NK-92 (cell line): Measurements from ENCODE around the gene TFEB.
"Not testable (repeated sequence)": the region's sequence is repeated elsewhere in the genome, so short reads cannot be mapped to it uniquely, and the experiment has no call there.

ENCODE experiments used
- DNase-seq: peaks from one replicate; lab custom pipeline; 2025; ENCODE audit not compliant: unreplicated experiment; lab: John Stamatoyannopoulos, UW

Gene TFEB

GRCh38 chr6:41766043-41766664 lies 30.7 kb upstream of the TFEB start:
- not testable (repeated sequence) for DNase-seq

- no peak for DNase-seq
These were observed 28.1 kb upstream of the TFEB start for GRCh38 chr6:41763470-41763869.

- DNase-seq: no peak
These were observed 24.6 kb upstream of the TFEB start for GRCh38 chr6:41759905-41760579.

- DNase-seq: no peak
These were observed 23.9 kb upstream of the TFEB start for GRCh38 chr6:41759106-41759904.

DNA sequence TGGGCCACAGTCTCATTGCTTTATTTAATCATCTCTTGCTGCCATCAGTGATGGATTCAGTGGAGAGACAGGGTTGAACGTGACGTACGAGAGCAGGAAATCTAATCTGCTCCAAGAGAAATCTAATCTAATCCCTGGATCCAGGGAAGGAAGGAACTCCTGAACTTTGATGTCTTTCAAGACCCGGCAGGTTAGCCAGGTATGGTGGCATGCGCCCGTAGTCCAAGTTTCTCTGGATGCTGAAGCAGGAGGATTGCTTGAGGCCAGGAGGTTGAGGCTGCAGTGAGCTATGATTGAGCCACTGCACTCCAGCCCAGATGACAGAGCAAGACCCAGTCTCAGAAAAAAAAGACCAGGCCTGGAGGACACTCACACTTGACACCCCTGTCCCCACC lies 23.2 kb upstream of the TFEB start:
- no peak for DNase-seq

DNA sequence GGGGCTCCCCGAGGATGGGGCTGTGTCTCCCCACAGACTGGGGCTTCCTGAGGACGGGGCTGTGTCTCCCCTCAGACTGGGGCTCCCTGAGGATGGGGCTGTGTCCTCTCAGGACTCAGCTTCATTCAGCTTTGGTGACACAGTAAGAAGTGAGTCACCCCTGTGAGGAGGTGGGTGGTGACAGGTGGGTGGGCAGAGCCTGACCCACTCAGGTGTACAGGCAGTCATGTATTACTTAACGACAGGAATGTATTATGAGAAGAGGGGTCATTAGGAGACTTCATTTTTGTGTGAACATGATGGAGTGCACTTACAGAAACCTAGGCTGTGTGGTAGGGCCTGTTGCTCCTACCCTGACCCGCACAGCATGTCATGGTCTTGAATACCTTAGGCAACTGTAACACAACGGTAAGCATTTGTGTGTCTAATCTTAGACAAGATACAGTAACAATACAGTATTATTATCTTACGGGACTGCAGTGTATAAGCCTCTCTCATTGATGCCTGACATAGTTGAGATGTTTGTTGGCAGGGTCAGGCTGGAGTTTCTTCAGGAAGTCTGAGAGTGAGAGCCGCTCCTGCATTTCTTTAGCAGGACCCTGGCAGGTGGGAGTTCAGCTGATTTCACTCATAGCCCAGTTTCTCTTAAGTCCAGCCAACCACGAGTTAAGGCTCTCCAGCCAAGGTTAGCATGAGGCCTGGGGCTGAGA lies 22.7 kb upstream of the TFEB start:
- DNase-seq: no peak

- DNase-seq: no peak
These were observed 21.9 kb upstream of the TFEB start for GRCh38 chr6:41757271-41757670.

DNA sequence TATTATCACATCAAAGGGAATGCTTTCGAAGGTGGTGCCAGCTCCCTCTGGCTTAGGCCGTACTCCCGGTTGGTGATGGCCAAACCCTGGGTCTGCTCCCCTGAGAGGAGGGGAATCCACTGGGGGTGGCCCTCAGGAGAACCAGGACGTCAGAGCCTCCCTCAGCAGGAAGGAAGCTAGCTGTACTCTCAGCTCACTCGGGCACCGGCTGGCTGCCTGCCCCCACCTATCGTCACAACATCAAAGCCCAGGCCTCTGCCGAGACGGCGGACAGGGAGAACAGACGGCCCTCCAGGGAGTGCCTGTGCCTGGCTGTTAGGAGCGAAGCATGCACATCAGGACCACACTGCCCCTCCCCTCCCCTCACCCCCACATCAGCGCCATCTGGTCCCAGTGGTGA lies 20.9 kb upstream of the TFEB start:
- DNase-seq: no peak

DNA sequence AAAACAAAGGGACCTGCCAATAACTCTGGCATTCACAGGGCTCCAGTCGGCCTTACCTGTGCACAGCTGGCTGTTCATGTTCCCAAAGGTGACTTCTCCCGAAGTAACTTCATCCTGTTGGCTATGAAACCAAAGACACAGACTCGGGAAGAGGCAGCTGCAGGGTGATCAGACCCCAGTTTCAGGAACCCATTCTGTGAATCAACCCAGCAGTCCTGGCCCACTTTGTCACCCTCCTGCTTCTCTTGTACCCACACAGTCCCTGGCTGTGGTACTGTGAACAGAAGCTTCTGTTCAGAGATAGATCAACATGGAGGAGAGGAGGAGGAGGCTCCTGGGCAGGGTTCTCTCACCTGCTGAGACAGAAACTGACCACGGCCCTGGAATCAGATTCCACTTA lies 20.5 kb upstream of the TFEB start:
- no peak for DNase-seq

DNA sequence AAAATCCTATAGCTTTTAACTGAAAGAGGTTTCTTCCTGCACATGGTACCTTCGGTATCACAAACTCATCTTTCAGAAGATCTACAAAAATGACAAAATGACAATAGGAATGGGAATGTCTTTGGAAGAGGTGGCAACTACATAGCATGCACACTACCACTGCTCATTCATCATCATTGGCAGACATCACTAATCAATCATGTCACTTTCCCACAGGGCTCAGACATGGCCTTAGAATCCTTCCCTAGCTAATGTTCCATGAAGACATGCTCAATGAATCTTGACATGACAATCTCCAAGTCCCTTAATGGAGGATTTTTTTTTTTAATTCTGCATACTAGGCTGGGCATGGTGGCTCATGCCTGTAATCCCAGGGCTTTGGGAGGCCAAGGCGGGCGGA lies 15.0 kb upstream of the TFEB start:
- no peak for DNase-seq

DNA sequence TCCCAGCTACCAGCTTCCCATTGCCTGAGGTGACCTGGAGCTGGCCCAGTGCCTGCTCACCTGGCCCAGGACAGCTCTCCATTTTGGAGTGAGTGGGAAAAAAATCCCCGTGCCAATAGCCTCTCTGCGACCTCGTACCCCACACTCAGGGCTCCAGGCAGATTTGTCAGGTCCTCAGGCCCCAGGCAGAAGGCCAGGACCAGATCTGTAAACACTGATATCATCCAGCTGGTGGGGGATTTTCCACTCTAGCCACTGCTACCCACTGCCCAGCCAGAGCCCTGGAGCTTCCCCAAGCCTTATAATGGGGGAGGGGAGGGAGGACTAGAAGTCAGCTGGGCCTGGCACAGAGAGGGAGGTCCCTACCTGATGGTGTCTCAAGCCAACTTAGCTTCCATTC lies 13.1 kb upstream of the TFEB start:
- DNase-seq: no peak

DNA sequence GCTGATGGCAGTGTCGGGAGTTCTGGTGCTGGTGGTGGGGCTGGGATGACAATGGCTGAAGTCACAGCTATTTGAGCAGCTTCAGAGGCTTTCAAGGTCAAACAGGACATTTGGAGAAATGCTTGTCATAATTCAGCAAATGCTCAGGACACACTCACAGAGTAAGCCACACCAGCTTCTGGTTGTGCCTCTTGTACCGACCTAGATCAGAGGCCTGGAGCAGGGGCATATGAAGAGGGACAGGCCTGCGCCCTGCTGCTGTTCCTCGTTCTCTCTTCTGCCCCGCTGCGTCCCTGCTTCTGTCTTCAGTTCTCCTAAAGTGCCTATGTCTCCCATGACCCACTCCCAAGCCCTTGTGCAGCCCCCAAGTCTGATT lies 12.7 kb upstream of the TFEB start:
- no peak for DNase-seq

DNA sequence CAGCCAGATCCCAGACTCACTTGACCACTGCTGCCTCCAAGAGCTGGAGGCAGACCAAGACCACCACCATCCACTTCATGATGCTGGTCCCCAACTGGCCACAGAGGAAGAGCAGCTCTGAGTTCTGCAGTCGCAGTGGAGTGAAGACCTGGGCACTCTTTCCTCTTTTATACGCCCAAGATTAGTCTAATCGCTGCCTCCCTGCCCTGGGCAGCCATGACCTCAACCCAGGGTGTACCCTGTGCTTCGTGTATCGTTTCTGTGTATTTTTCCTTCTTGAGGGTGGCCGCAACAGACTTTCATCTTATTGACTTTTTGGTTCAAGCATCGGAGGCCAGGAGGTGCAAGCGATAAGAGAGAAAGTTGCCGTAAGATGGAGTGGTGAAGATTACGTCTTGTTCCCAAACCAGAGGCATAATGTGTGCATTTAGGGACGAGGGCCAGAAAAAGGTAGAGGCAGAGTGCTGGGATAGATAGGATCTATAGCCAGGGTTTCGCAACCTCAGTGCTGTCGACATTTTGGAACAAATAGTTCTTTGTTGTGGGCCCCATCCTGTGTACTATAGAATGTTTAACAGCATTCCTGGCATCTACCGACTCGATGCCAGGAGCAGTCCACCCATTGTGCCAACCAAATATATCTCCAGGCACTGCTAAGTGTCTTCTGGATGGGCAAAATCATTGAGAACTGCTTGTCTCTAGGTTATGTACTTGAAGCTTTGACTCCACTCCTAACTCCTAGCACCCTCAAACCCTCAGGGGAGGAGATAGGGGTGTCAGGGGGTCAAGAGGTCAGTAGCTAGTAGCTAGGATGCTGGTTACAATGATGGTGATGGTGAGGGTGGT lies 12.1 kb upstream of the TFEB start, which contains the start of gene PGC:
Gene PGC (minus strand): TSS at position 142 of the 846 bp plus-strand sequence. CDS start 63 bp downstream, at position 79.
- DNase-seq: no peak

DNA sequence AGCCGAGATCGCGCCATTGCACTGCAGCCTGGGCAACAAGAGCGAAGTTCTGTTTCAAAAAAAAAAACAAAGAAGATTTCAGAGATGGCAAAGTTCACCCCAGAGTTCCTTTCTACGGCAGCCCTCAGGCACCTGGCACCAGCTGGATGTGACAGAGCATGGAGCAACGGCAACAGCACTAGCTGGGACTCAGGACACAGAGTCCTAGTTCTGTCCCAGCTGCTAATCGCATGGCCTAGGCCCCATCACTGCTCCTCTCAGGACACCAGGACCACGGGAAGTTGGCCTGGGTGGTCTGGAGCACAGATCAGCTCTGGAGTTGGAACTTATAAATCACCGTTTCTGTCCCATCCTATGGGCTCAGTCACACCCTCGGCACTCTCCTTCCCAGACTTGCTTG lies 10.7 kb upstream of the TFEB start:
- no peak for DNase-seq

DNA sequence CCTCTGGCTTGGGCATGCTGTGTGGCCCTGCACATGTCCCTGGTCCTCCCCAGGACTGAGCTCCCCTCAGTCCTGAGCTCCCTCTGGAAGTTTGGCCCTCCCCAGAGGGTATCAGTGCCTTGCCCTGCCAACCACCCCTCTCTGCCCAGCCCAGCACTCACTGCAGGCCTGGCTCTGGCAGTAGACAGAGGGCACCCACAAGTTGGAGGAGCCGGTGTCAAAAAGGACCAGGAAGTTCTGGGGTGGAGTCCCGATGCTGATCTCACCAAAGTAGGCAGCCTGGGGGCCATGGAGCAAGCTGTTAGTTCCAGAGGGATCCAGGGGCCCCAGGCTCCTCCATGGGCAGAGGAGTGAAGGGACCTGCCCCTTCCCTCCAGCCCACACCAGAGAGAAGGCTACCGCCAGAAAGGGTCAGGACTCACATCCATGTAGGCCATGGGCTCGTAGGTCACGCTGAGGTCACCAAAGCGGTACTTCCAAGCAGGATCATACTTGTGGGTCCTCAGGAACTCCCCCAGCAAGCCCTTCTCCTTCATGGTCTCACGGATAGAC lies 8.9 kb upstream of the TFEB start:
- DNase-seq: no peak

DNA sequence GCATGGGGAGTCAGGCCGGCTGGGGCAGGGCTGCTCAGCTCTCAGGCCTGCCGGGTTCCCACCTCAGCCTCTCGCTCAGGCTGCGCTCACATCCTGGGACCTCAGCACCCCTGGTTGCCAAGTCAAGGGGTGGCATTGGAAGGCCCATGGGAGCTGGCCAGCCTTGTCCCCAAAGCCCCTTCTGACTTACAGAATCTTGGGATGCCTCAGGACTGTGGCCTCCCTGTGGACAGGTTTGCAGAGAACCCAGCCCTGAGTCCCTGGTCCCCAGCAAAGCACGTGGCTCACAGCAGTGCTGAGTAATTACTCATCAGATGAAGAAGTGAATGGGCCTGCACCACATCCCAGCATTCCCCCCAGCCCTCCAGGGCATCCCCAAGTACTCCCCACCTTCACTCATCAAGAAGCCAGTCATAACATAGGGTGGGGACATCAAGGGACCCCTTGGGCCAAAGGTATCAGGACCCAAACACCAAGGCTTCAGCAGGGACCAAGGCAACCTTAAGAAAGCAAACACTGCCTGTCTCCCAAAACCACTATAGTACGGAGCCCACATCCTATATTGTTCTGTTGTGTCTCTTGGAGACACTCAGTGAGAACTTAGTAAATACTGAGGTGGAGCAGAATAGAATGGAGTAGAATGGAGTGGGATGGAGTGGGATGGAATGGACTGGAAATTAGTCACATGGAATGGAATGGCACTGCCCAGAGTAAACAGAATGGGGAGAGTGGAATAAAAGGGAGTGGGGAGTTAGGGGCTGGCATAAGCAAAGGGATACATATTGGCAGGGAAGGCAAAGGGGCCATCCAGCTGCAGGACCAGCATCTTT lies 8.2 kb upstream of the TFEB start:
- DNase-seq: no peak

- DNase-seq: no peak
These were observed 6.5 kb upstream of the TFEB start for GRCh38 chr6:41741625-41742490.

DNA sequence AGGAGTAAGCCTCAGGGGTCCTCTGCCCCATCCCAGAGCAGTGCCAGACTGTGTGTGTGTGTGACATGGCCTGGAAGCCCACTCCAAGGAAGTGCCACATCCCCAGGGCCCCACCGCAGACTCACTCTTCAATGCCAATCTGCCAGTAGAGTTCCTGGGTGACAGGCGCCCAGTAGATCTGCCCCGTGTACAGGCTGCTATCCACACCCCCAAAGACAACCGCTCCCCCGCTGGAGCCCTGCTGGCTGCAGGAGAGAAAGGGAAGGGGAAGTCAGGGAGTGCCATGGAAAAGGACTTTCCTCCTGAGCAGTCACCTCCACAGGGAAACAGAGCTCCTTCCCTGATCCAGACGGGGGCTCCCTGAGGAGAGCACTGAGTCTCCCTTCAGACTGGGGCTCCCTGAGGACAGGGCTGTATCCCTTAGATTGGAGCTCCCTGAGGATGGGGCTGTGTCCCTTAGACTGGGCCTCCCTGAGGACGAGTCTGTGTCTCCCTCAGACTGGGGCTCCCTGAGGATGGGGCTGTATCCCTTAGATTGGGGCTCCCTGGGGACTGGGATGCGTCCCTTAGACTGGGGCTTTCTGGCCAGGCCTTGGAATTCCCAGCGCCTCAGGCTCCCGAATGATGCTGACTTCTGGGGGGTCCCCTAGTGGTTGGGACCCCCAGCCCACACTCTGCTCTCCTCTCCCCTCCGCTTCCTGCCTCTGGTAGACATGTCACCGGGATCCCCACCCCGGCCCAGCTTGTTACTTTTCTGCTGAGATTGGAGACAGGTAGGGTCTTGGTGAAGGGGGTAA lies 5.2 kb upstream of the TFEB start:
- no peak for DNase-seq
